ENCODE measurements around the gene WDR7.

The WDR7 gene

DNA sequence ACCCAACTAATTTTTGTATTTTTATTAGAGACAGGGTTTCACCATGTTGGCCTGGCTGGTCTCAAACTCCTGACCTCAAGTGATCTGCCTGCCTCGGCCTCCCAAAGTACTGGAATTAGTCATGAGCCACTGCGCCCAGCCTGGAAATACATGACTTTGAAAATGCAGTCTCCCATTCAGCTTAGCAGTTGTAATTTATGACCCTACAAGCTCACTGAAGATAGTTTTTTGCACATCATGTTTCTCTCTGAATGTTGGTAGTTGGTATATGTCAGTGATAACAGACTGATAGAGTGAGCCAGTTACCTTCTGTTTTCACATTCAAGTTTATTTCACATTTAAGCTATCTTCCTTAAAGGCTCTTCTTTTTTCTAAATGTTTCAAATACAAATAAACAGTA lies 7.1 kb downstream of the WDR7 start:
- TF ChIP-seq, protein P1, sequence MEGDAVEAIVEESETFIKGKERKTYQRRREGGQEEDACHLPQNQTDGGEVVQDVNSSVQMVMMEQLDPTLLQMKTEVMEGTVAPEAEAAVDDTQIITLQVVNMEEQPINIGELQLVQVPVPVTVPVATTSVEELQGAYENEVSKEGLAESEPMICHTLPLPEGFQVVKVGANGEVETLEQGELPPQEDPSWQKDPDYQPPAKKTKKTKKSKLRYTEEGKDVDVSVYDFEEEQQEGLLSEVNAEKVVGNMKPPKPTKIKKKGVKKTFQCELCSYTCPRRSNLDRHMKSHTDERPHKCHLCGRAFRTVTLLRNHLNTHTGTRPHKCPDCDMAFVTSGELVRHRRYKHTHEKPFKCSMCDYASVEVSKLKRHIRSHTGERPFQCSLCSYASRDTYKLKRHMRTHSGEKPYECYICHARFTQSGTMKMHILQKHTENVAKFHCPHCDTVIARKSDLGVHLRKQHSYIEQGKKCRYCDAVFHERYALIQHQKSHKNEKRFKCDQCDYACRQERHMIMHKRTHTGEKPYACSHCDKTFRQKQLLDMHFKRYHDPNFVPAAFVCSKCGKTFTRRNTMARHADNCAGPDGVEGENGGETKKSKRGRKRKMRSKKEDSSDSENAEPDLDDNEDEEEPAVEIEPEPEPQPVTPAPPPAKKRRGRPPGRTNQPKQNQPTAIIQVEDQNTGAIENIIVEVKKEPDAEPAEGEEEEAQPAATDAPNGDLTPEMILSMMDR (IDR thresholded peaks at IDR 0.05; ENCODE audit: low read depth, low read length): no peak
- no peak for DNase-seq (ENCODE audit: extremely low read depth, low read depth)

DNA sequence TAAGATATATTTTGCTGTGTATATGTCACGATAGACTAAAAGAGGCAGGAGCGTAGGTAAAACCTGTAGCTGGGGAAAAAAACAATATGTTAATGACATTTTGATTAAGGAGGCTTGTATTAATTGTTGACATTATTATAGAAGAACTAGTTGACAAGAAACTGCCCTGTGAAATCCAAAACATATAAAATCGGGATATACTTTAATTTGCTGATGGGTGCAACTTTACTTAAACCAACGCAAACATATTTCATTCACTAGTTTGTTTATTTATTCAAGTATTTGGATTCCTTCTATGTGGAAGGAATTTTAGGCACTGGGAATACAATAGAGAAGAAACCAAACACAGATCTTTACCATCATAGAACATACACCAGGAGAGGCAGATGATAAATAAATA lies 8.0 kb downstream of the WDR7 start:
- TF ChIP-seq, protein P1 (IDR thresholded peaks at IDR 0.05; ENCODE audit: low read depth, low read length): no peak
- no peak for DNase-seq (ENCODE audit: extremely low read depth, low read depth)

DNA sequence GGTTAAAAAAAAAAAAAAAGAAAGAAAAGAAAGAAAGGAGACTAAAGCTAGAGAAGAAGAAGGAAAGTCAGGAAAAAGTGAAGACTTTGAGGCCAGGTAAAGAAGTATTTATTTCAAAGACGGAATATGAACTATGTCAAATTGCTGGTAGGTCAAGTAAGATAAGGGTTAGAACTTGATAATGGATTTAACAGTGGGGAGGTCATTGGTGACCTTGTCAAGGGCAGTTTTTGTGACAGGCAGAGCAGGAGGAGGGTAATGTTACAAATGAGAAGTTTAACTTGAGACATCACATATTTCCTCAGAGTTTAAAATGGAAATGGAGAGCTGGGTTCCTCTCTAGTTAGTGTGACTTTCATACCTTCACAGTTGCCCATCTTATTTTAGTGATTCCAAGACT lies 9.5 kb downstream of the WDR7 start:
- no peak for DNase-seq (ENCODE audit: extremely low read depth, low read depth)
- TF ChIP-seq, protein P1 (IDR thresholded peaks at IDR 0.05; ENCODE audit: low read depth, low read length): no peak

DNA sequence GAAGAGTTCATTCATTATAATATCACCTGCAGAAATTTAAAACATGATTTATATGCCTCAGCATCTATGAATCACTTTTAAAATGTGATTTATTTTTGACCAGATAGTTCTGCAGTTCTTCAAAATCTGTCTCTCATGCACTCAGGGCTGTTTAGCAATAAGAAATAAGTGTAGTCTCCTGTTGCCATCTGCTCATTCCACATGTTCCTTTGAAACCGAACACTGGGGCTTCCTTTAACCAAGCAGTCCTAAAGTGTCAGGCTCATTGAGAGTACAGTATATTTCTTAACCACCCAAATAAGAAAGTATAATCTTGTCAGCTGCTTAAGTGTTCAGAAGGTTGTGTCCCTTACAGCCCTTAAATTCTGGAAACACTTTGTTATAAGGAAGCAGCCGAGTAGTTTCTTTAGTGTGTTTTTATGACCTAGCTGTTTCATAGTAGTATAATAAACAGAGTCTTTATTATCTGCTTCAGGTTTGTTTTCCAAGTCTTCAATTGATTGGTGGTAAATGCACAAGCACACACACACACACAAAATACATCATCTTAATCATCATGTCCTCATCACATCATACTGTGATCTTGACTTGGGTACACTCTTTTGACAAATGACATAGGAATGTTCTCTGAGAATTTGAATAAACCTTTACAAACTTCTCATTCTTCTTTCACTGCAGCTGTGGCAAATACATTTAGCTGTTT lies 10.4 kb downstream of the WDR7 start:
- no peak for DNase-seq (ENCODE audit: extremely low read depth, low read depth)

DNA sequence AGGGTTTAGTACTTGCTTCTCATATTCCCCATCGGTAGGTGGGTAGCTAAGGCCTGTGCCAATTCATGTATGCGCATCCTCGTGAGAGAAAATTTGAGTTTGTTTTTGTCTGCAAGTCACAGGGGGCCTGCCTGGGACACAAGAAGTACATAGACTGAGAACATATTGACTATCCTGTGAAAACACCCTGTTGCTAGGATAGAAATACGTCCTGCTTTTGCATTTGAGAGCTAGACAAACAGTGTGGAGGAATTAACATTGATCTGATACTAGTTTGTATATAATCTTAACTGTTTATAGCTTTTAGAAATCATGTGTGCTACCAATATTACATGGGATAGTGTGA lies 10.9 kb downstream of the WDR7 start:
- DNase-seq (ENCODE audit: extremely low read depth, low read depth): no peak
- TF ChIP-seq, protein P1 (IDR thresholded peaks at IDR 0.05; ENCODE audit: low read depth, low read length): no peak

More for the DNA sequence above, 10.4 kb downstream of the WDR7 start:
- TF ChIP-seq, protein P1 (IDR thresholded peaks at IDR 0.05; ENCODE audit: low read depth, low read length): no peak

DNA sequence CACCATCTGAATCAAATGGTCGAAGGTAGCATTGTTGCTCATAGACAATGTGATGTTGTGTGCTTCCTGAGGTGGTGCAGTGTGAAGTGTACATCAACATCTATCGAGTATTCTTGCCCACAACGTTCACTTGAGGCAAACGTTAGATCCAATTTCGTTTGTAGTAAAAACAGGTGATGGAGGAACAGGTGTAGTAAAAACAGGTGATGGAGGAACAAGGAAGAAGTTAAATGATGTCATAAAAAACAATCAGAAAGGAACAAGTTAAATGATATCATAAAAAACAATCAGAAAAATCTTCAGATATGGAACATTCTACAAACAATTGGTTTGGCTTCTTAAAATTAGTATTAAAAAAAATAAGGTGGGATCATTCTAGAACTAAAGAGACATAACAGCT lies 11.3 kb downstream of the WDR7 start:
- DNase-seq (ENCODE audit: extremely low read depth, low read depth): no peak
- TF ChIP-seq, protein P1 (IDR thresholded peaks at IDR 0.05; ENCODE audit: low read depth, low read length): no peak

DNA sequence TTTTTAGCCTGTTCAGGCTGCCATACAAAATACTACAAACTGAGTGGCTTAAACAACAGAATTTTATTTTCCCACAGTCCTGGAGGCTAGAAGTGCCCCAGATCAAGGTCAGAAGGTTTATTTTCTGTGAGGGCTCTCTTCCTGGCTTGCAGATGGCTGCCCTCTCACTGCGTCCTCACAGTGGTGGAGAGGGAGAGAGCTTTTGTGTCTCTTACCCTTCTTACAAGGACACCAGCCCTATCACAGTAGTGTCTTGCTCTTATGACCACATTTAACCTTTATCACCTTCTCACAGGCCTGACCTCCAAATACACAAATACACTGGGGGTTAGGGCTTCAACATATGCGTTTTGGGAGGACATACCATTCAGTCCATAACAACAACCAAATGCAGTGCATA lies 11.7 kb downstream of the WDR7 start:
- no peak for DNase-seq (ENCODE audit: extremely low read depth, low read depth)
- TF ChIP-seq, protein P1 (IDR thresholded peaks at IDR 0.05; ENCODE audit: low read depth, low read length): no peak
